GM18502 (cell line): ENCODE measurements around the gene XK.
"Not testable (repeated sequence)": the region's sequence is repeated elsewhere in the genome, so short reads cannot be mapped to it uniquely, and the experiment has no call there.

Experiments
- ATAC-seq: cut with Tn5 transposase; IDR thresholded peaks from one replicate; pipeline ENCODE4 v1.9.1; 2021; ENCODE audit warnings: mild to moderate bottlenecking; ENCODE audit not compliant: unreplicated experiment, poor library complexity

XK gene

GRCh38 chrX:37685381-37686359 lies at the start of gene XK:
Gene XK, plus strand, starts transcription at chrX:37685791. Its CDS starts 171 bp downstream, at chrX:37685962.
- peak; percentile 70 for ATAC-seq

GRCh38 chrX:37638047-37638446 lies 47.5 kb upstream of the XK start:
- ATAC-seq, result no peak

DNA sequence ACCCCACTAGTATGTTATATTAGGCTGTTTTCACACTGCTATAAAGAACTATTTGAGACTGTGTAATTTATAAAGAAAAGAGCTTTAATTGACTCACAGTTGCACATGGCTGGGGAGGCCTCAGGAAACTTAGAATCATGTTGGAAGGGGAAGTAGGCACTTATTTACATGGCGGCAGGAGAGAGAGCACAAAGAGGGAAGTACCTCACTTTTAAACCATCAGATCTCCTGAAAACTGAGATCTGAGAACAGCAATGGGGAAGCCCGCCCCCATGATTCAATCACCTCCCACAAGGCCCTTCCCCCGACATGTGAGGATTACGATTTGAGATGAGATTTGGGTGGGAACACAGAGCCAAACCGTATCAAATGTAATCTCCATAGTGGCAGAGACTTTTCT lies 45.4 kb upstream of the XK start:
- no peak for ATAC-seq

GRCh38 chrX:37641859-37642258 lies 43.7 kb upstream of the XK start:
- no peak for ATAC-seq

DNA sequence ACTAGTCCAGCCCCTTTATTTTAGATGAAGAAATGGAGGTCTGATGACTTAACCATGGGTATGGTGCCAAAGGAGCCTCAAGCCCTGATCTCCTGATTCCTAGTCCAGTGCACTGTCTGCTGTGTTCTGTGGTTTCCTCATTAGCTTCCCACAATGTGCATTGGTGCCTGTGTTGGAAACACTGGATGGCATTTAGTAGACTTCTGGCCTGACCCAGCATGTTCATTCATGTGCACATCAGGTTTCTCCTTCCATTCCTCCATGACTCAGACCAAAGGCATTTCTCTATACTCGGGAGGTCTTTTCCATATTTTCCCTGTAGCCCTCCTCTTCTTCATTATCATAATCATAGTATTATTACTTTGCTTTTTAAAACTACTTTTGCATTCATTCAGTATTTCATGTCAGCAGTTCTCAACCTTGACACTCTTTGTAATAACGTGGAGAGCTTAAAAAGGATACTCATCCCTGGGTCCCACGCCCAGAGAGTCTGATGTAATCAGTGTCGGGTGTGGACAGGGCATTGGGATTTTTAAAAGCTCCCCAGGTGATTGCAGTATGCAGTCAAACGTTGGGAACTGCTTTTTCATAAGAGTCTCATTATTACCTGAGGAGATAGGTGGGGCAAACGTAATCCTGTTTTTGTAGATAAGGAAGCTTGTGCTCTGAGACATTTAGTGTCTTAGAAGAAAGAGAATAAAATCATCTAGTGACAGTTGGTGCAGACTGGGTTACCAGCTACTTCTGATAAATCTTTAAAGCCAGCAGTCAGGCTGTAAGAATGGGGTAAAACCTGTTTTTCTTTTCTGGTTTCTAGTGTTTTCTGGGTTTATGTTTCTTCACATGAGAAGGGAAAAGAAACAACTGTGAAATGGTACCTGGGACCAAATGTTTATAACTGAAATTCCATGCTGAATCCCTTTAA lies 40.9 kb upstream of the XK start:
- ATAC-seq, result no peak

GRCh38 chrX:37646254-37646653 lies 39.3 kb upstream of the XK start:
- ATAC-seq, result no peak

DNA sequence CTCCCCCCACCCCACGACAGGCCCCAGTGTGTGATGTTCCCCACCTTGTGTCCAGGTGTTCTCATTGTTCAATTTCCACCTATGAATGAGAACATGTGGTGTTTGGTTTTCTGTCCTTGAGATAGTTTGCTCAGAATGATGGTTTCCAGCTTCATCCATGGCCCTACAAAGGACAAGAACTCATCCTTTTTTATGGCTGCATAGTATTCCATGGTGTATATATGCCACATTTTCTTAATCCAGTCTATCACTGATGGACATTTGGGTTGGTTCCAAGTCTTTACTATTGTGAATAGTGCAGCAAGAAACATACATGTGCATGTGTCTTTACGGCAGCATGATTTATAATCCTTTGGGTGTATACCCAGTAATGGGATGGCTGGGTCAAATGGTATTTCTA lies 34.7 kb upstream of the XK start:
- not testable (repeated sequence) for ATAC-seq

DNA sequence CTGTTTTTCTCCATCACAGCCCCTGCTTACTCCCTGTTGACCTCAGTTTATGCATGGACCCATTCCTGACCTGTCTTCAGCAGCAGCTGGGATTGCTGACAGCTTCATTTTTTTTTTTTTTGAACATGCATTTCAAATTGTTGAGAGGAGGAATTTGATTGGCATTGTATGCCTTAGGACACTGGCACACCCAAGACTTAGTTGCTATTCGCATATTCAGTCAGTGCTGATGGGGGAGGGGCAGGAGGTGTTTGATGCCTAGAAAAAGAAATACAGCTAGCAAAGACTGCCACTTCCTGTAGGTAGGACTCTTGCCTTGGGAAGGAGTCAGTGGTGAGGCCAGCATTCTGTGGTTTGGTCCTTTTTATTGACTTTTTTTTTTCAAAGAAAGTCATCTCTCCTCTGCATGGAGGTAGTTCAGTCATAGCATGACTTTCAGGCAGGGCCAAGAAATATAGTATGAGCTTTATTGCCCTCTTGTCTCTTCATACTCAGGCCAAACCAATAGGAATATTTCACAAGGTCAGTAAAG lies 33.6 kb upstream of the XK start:
- no peak for ATAC-seq

DNA sequence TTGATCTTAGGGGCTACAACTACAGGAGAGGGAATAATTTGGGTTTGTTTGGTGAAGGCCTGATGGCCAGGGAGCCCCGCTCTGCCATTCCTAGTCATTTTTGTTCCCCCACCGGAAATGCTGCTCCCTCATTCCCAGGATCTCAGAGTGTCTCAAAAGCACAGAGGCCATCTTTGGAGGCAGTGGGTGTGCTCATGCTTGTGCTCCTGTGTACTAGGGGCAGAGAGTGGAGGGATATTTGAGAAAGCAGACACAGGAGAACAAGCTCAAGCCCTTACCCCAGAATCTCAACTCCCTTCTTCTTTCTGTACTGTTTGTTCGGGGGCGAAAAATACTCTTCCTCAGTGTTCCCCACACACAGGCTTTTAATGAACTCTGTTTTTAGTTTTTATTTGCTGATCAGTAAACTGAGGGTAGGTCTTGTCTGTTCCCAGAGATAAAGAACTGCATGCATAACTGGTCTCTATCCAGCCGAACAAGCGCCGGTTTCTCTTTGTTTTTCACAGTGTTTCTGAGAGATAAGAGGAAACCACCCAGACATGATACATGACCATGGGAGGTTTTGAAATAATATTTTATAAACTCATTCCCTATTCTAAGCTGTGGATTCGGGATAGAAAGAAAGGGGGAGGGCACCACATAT lies 32.9 kb upstream of the XK start:
- no peak for ATAC-seq

DNA sequence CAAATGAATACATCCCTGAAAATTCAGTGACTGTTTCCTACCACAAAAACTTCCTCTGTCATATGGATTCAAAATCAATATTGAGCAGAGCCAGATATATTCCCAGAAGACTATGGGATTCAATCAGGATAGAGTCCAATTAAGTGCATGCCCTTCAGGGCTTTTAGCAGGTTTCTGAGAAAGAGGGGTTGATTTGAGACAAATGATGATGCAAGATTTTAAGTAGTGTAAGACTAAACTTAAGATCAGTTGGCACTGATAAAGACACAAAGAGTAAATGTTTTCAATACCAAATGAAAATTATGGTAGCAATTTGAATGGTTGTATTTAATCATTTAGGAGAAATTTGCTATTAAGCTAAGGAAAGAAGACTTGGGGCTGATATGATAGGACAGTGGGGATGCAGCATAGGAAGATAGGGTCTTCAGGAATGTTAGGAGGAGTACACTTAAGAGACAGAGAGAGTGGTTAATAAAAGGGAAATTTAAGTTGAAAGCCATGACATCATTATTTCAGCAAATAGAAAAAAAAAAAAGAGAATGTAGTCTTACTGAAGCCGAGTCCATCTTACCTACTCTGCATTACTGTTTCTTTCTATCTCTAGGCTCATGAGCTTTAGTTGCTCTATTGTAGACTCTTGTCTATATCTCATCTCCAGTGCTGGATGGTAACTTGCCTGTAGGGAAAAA lies 32.0 kb upstream of the XK start:
- ATAC-seq, result no peak

DNA sequence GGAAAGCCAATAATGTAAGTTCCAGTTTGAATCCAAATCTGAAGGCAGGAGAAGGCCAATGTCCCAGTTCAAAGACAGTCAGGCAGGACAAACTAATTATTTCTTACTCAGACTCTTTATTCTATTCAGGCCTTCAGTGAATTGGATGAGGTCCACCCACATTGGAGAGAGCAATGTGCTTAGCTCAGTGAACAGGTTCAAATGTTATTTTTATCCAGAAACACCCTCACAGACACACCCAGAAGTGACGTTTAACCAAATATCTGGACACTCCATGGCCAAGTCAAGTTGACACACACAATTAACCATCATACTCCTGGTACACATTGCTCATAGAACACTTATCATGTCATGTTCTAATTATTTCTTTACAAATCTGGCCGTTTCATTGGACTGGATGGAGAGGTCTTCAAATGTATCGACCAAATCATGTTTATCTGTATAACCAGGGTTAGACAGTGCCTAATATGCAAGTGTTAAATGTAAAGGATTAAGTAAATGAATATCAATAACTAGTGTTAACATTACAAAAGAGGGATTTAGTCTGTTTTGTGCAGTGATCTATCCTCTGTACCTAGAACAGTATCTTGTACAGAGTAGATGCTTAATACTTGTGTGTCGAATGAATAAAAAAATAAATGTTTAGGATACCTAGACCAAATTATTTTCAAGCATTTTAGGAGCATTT lies 27.1 kb upstream of the XK start:
- ATAC-seq, result no peak

GRCh38 chrX:37659047-37659446 lies 26.5 kb upstream of the XK start:
- ATAC-seq, result no peak

DNA sequence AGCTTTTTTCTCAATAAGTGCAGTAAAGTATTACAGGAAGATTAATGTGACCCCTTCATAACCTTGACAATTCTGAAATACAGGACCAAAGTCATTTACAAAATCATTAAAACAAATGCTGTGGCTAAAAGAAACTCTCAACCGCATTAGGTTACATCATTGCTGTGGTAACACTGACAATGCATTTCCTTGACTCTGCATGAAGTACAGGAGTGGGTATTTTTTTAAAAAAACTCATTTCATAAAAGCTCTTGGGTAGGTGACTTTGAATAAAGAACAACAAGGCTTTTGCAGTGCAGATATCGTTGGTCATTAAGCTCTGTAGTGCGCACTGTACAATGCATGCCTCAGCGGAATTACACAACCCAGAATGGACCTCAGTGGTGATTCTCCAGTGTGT lies 23.4 kb upstream of the XK start:
- no peak for ATAC-seq

DNA sequence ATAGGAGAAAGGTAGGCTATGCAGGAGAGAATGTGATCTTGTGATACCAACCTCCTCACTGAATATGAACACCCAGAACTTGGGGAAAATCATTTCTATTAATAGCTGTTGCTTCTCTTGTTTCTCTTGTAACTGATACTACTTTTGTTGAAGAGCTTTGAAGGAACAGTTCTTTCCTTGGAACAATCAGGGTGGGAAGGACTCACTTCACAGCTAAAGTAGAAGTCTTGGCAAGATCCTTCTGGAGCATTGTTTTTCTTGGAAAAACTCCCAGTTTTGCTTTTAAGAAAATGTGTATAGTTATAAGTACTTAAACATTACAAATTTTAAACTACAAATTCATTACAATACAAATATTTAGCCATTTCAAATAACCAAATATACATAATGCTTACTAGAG lies 19.1 kb upstream of the XK start:
- ATAC-seq, result no peak

DNA sequence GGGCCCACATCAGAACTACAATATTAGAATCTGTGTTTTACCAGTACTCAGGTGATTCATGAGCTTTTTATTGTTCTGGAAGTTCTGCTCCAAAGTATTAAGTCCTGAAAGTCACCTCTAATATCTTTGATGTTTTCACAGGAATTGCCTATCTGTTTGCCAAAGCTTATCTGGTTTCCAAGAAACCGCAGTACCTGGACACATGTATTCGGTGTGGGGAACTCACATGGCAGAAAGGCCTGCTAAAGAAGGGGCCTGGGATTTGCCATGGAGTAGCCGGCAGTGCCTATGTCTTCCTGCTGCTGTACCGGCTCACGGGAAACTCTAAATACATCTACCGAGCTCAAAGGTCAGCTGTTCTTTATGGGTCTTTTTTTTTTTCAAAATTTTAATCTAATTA lies 18.4 kb upstream of the XK start:
- ATAC-seq, result no peak

GRCh38 chrX:37672563-37672962 lies 13.0 kb upstream of the XK start:
- no peak for ATAC-seq

GRCh38 chrX:37676811-37677210 lies 8.8 kb upstream of the XK start:
- no peak for ATAC-seq

DNA sequence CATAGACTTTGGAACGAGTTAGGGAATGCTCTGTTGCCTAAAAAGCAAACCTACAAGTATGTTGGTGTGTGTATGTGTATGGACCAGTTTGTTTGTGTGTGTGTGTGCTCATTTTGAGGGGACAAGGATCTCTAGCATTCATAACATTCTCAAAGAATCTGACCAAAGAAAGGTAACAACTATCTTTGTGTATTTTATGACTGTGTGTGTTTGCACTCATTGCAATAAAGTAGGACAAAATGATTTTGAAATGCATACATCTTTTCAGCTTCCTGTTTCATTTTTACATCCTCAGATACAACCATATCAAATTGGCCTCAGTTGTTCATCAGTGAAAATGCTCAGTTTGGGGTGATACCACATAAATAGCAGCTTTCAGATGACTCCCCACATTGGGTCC lies 8.3 kb upstream of the XK start:
- no peak for ATAC-seq

DNA sequence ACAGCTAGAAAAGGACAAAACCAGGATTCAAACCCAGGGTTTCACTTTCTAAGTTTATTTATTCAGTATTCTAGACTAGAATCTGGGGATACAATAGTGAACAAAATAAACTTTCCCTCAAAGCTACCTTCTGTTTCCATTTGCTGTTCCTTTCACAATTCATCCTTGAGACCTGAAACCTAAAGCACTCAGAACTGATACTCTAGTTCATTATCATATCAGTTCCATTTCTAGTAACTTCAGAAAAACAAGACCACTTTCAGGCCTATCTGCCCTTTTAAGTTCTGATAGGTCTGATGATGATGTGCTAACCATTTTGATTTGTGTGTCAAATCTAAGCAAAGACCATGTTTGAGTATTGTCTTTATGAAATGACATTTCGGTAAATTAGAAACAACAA lies 7.8 kb upstream of the XK start:
- peak; percentile 76 for ATAC-seq
